Measurements from ENCODE around the gene DUSP16. TPM values are rescaled to one million over a fixed set of nuclear protein-coding genes. Genes with fewer than 3 reads are reported as not detected.
"Not testable (repeated sequence)": the region's sequence is repeated elsewhere in the genome, so short reads cannot be mapped to it uniquely, and the experiment has no call there.

Gene DUSP16
- total RNA-seq, 2 donors from 2014 or later: 12.9 to 23.4 TPM

DNA sequence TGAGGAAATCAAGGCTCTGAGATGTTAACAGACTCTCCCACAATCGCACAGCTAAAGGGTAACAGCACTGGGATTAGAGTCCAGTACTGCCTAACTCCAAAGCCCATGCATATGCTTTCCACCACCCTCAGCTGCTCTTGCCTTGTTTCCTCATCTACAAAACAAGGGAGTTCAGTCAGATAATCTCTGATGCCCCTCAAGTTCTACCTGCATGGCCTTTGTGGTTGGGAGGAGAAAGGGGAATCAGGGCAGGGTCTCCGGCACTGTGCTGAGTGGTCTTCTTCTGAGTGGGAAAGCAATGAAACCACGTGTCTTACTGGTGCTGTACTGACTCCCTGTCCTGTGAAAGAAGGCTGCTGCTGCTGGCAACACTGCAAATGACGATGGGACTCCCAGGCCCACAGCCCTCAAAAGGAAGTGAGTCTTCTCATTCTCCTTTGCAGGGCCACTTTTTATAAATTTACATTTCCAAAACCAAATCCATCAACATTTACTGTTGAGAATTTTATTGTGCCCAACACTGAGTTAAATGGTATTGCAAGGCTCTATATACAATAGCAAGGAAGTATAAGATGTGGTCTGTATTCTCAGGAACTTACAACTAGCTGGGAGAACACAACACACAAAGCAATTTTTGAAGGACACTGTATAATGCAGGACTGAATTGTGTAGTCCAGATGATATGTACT is 19.7 kb upstream of the DUSP16 start:
- DNase-seq (ENCODE audit: low spot score): no peak
- Histone ChIP-seq H3K4me1 (ENCODE audit: control insufficient read depth in 1 of 2, low read depth in 2 of 2) (no peaks in the 10 kb centered on the region), H3K9me3 (no peaks in the 10 kb centered on the region), H3K4me3 (no peak overlapping the region), H3K27me3 (replicated peaks; ENCODE audit: insufficient read depth) (no peaks in the 10 kb centered on the region), H3K27ac (no peak overlapping the region), H3K36me3 (no peaks in the 10 kb centered on the region)
- TF ChIP-seq CTCF (IDR thresholded peaks at IDR 0.05): no peak
- ATAC-seq (ENCODE audit: insufficient number of reproducible peaks, low FRiP score, low read depth): no peak

GRCh38 chr12:12580716-12581115 is 18.1 kb upstream of the DUSP16 start:
- not testable (repeated sequence) for H3K36me3 ChIP-seq; H3K27me3 ChIP-seq (replicated peaks; ENCODE audit: insufficient read depth); H3K4me1 ChIP-seq (ENCODE audit: control insufficient read depth in 1 of 2, low read depth in 2 of 2); ATAC-seq (ENCODE audit: insufficient number of reproducible peaks, low FRiP score, low read depth); H3K9me3 ChIP-seq; H3K27ac ChIP-seq; DNase-seq (ENCODE audit: low spot score); H3K4me3 ChIP-seq

GRCh38 chr12:12577786-12578185 is 15.1 kb upstream of the DUSP16 start:
- no peaks in the 10 kb centered on the region for H3K36me3 ChIP-seq
- H3K27ac ChIP-seq: no peak overlapping the region
- no peaks in the 10 kb centered on the region for H3K9me3 ChIP-seq
- H3K27me3 ChIP-seq (replicated peaks; ENCODE audit: insufficient read depth): no peaks in the 10 kb centered on the region
- H3K4me3 ChIP-seq: no peak overlapping the region
- ATAC-seq (ENCODE audit: insufficient number of reproducible peaks, low FRiP score, low read depth): no peak
- H3K4me1 ChIP-seq (ENCODE audit: control insufficient read depth in 1 of 2, low read depth in 2 of 2): no peaks in the 10 kb centered on the region
- TF ChIP-seq CTCF (IDR thresholded peaks at IDR 0.05): no peak
- DNase-seq (ENCODE audit: low spot score): no peak

GRCh38 chr12:12572659-12573058 is 10.0 kb upstream of the DUSP16 start:
- peak overlapping the region; percentile 10 for H3K4me3 ChIP-seq
- no peak for ATAC-seq (ENCODE audit: insufficient number of reproducible peaks, low FRiP score, low read depth)
- no peak for DNase-seq (ENCODE audit: low spot score)
- no peak for TF ChIP-seq CTCF (IDR thresholded peaks at IDR 0.05)
- no peaks in the 10 kb centered on the region for H3K36me3 ChIP-seq
- H3K27me3 ChIP-seq (replicated peaks; ENCODE audit: insufficient read depth): no peaks in the 10 kb centered on the region
- H3K9me3 ChIP-seq: no peaks in the 10 kb centered on the region
- H3K4me1 ChIP-seq (ENCODE audit: control insufficient read depth in 1 of 2, low read depth in 2 of 2): no peaks in the 10 kb centered on the region
- H3K27ac ChIP-seq: peak overlapping the region in 1 of 2 donors; percentile 11

GRCh38 chr12:12565971-12566370 is 3.3 kb upstream of the DUSP16 start:
- not testable (repeated sequence) for DNase-seq (ENCODE audit: low spot score); H3K4me3 ChIP-seq; ATAC-seq (ENCODE audit: insufficient number of reproducible peaks, low FRiP score, low read depth); H3K27me3 ChIP-seq (replicated peaks; ENCODE audit: insufficient read depth); H3K36me3 ChIP-seq; H3K27ac ChIP-seq; H3K9me3 ChIP-seq
- H3K4me1 ChIP-seq (ENCODE audit: control insufficient read depth in 1 of 2, low read depth in 2 of 2): peaks cover 4 to 10% of the 10 kb centered on the region in 2 donors

DNA sequence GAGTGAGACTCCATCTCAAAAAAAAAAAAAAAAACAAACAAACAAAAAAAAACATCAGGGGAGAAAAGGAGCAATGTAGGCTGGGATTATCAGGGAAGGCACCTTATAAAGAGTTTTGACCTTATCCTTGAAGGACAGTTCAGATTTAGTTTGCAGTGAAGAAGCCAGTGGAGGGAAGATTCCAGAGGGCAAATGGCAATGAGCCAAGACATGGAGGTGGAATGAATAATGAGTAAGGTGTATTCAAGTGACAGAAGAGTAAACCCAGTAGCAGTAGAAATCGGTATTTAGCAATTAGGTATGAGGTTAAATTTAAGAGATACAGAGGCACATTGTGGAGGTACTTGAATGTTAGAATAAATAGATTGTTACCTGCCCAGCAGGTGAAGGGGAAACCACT is 2.2 kb upstream of the DUSP16 start:
- TF ChIP-seq CTCF (IDR thresholded peaks at IDR 0.05): no peak
- DNase-seq (ENCODE audit: low spot score) (no peak), ATAC-seq (ENCODE audit: insufficient number of reproducible peaks, low FRiP score, low read depth) (no peak)
- Histone ChIP-seq H3K4me3 (no peak overlapping the region), H3K4me1 (ENCODE audit: control insufficient read depth in 1 of 2, low read depth in 2 of 2) (peaks cover 10 to 17% of the 10 kb centered on the region in 2 donors), H3K36me3 (no peaks in the 10 kb centered on the region), H3K27ac (no peak overlapping the region), H3K27me3 (replicated peaks; ENCODE audit: insufficient read depth) (no peaks in the 10 kb centered on the region), H3K9me3 (no peaks in the 10 kb centered on the region)

Measured in thoracic aorta (tissue), 2 donors.